KOPT-K1 (cell line): ENCODE measurements around the gene HOATZ.

Experiments
- H3K27ac ChIP-seq: fragments of 200-600 bp; sonication (generic); 2 replicates; pipeline ENCODE4 v1.5.1; 2016; ENCODE audit warnings: antibody characterized with exemption, mild to moderate bottlenecking, low read depth, low read length; ENCODE audit not compliant: poor library complexity, severe bottlenecking
- H3K36me3 ChIP-seq: fragments of 200-600 bp; sonication (generic); 2 replicates; pipeline ENCODE4 v1.5.1; 2017; ENCODE audit warnings: antibody characterized with exemption, mild to moderate bottlenecking, low read length, moderate library complexity; ENCODE audit not compliant: insufficient read depth
- H3K9me3 ChIP-seq: fragments of 200-600 bp; sonication (generic); 2 replicates; pipeline ENCODE4 v1.5.1; 2017; ENCODE audit warnings: antibody characterized with exemption, low read length, mild to moderate bottlenecking; ENCODE audit not compliant: insufficient read depth, poor library complexity, severe bottlenecking

HOATZ gene

DNA sequence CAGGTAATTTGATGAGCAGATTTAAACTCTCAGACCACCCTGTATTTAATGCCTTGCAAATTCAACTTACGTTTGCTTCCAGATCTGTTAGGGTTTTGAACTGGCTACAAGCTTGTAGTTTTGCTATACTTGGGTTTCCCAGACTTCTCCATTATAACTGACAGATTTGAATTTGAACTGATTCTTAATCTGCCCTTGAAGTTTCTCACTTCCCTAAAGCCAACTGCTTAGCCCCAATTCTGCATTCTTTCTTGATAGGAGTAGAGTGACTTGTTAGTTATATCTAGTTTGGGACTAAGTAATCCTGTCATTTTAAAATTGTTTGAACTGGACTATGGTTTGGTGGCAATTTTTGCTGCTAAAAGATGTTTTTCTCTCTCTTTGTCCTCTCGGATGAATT is 35.7 kb downstream of the HOATZ start:
- no peaks in the 10 kb centered on the region for H3K36me3 ChIP-seq
- no peak overlapping the region for H3K27ac ChIP-seq
- no peaks in the 10 kb centered on the region for H3K9me3 ChIP-seq

DNA sequence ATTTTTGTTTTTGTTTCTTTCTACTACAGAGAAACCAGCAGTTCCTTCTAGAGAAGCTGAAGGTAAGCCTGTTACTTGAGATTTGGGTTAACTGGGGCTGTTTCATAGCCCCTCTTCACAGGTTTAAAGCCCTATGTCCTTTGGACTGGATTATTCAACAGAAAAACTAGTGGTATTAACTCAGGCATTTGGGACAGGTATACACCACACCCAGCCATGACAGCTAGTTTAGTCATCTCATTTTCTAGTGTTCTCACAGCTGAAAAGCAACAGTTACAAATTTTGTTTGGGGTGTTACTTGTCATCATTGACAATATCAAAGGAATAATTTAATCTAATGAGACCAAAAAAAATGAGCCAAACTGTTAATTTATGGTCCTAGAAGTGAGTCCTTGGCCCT is 40.0 kb downstream of the HOATZ start:
- no peaks in the 10 kb centered on the region for H3K36me3 ChIP-seq
- H3K9me3 ChIP-seq = peaks cover 13% of the 10 kb centered on the region
- H3K27ac ChIP-seq = no peak overlapping the region

DNA sequence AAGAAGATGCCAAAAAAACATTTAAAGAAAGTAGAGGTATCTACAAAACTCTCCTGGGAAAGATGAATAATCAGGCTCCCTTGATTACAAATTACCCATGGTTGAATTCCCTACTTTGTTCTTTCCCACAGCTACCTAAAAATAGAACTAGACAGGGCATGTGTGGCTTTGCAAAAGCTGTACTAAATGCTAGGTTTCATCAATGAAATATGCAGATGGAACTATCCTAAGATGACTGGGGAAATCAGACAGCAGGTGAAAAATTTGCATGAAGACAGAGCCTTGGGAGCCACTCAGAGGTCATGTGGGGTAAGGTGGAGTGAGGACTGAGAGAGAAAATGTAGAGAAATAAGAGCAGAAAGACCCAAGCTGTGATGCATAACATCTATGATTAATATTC is 40.7 kb downstream of the HOATZ start:
- Histone ChIP-seq H3K27ac (no peak overlapping the region), H3K36me3 (no peaks in the 10 kb centered on the region), H3K9me3 (peaks cover 13% of the 10 kb centered on the region)

DNA sequence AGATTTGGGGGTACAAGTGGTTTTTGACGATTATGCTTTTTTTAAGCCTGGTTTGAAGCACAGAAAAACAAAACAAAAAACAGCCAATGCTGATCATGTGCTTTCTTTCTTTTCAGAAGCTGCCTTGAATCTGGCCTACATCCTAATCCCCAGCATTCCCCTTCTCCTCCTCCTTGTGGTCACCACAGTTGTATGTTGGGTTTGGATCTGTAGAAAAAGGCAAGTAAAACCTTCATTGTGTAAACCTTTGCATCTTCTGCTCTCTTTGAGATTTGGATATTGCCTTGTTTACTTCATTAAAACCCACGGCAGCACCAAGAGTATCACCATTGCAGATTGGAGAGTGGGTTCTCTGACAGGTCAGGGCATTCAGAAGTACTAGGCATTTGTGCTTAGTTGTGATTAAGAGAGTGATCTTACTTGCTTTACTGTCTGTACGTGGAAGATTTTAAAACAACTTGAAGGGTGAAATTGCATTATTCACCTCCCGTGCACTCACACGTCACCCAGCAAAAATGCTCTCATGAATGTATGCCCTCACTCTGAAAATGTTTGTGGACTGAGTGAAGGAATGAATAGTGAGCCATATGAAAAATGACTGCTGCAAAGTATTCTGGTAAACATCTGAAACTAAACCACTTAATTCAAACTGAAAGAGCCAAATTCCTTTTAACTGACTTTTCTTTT is 43.0 kb downstream of the HOATZ start:
- H3K9me3 ChIP-seq = peaks cover 13% of the 10 kb centered on the region
- H3K36me3 ChIP-seq = no peaks in the 10 kb centered on the region
- no peak overlapping the region for H3K27ac ChIP-seq

DNA sequence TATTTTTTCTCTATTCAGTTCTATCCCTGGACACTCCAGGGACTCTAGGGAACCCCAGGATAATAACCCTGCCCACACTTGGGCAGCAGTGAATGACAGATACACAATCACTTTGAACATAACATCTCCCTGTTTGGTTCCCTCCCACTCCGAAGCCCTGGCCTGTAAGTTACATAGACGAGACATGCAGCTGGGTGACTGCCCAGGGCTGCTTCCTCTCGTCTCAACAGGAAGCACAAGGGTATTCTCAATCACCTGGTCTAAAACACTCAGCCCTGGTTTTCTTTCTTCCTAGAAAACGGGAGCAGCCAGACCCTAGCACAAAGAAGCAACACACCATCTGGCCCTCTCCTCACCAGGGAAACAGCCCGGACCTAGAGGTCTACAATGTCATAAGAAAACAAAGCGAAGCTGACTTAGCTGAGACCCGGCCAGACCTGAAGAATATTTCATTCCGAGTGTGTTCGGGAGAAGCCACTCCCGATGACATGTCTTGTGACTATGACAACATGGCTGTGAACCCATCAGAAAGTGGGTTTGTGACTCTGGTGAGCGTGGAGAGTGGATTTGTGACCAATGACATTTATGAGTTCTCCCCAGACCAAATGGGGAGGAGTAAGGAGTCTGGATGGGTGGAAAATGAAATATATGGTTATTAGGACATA is 45.4 kb downstream of the HOATZ start:
- peaks cover 13% of the 10 kb centered on the region for H3K9me3 ChIP-seq
- no peaks in the 10 kb centered on the region for H3K36me3 ChIP-seq
- no peak overlapping the region for H3K27ac ChIP-seq

DNA sequence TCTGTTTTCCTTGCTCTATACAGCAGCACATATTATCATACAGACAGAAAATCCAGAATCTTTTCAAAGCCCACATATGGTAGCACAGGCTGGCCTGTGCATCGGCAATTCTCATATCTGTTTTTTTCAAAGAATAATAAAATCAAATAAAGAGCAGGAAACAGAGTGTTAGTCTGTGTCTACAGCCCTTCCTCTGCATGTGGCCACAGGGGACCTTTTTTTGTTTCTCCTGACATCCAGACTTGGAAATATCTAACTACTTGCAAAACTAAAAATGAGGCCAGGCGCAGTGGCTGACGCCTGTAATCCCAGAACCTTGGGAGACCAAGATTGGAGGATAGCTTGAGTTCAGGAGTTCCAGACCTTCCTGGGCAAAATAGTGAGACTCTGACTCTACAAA is 46.2 kb downstream of the HOATZ start:
- no peaks in the 10 kb centered on the region for H3K36me3 ChIP-seq
- H3K27ac ChIP-seq = no peak overlapping the region
- peaks cover 12% of the 10 kb centered on the region for H3K9me3 ChIP-seq

DNA sequence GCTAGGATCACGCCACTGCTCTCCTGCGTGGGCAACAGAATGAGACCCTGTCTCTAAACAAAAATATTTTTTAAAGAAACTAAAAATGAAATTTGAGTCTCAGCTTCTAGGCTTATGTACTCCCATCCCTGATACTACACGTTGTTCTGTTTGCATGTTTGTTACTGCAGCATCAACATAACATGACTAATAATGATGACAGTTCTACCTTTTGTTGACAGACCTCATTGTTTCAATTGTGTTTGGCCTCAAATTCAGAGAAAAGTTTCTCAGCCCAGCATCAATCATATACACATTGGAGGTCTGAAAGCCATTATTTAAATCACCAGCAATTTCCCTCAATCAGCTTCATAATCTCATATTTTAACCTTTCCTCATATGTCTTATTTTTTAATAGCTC is 46.7 kb downstream of the HOATZ start:
- Histone ChIP-seq H3K27ac (no peak overlapping the region), H3K9me3 (peaks cover 7% of the 10 kb centered on the region), H3K36me3 (no peaks in the 10 kb centered on the region)

DNA sequence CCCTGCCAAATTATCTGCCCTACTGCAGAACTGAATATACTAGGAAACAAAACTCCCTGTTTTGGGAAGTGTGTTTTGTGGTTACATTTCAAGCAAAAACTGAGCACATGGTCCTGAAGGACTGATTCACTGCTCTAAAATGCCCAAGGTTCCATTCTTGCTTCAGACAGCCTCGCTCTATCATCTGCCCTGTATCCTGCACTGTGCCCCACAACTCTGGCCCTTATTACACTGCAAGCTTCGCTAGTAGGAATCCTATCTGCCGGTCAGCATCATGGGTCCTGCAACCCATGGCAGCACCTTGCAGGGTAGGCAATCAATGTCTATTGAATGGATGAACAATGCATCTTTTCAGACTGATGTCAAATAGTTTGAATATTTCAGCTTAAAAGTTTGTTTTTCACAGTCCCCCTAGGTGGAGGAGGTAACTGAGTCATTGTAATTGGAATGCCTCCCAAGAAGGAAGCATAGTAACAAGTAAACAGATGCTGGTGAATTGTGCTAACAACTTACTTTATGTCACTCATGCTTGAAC is 47.3 kb downstream of the HOATZ start:
- Histone ChIP-seq H3K36me3 (no peaks in the 10 kb centered on the region), H3K27ac (no peak overlapping the region), H3K9me3 (peaks cover 1% of the 10 kb centered on the region)

DNA sequence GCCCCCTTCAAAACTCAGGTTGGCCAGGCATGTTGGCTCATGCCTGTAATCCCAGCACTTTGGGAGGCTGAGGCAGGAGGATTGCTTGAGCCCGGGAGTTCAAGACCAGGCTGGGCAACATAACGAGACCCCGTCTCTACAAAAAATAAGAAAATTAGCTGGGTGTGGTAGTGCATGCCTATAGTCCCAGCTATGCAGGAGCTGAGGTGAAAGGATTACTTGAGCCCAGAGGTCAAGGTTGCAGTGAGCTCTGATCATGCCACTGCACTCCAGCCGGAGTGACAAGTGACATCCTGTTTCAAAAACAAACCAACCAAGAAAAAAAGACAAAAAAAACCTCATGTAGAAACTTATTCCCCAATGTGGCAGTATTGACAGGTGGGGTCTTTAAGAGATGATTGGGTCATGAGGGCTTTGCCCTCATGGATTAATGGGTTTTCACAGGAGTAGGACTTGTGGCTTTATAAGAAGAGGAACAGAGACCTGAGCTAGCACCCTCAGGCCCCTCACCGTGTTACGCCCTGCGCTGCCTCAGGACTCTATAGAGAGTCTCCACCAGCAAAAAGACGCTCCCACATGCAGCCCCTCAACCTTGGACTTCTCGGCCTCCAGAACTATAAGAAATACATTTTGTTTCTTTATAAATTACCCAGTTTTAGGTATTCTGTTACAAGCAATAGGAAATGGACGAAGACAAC is 48.3 kb downstream of the HOATZ start:
- H3K9me3 ChIP-seq = no peaks in the 10 kb centered on the region
- no peak overlapping the region for H3K27ac ChIP-seq
- no peaks in the 10 kb centered on the region for H3K36me3 ChIP-seq

DNA sequence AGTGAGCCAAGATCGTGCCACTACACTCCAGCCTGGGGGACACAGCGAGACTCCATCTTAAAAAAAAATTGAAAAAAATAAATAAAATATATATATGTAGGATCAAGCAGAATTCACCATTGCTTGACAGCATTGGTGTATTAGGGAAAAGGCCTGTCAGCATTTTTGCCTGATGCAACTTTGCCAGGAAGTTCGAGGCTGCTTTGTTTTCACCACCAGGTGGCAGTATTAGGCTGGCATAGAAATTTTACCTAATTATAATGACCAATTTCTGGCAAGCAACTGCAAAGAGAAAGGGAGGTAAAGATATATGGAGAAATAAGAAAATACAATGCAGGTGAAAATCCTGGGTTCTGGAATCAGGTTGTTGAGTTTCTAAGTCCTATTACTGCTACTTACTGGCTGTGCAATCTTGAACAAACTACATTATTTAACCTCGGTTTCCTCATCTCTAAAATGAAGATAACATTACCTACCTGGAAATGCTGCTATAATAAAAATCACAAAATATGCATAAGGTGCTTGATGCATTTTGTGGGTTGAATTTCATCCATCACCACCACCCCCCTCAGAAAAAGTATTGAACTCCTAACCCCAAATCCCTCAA is 50.6 kb downstream of the HOATZ start:
- H3K36me3 ChIP-seq = no peaks in the 10 kb centered on the region

DNA sequence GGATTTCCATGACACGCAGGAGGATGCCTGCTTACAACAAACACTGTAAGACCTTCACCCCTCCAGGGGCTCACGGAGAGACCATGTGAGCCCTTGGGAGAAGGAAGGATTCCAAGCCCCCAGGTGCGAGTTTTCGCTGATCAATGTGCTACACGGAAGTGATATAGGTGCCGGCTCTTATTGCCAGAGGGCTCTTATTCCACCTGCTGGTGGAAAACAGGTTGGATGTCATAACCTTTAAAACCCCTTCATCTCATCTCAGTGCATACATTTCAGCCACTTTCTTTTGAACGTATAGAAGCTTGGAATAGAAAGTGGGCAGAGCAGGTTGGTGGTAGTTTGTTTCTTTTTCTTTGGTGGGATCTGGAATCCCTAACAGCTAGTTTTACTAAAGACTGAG is 51.7 kb downstream of the HOATZ start:
- Histone ChIP-seq H3K27ac (no peak overlapping the region), H3K9me3 (no peaks in the 10 kb centered on the region), H3K36me3 (no peaks in the 10 kb centered on the region)

More for the DNA sequence above, 50.6 kb downstream of the HOATZ start:
- Histone ChIP-seq H3K9me3 (no peaks in the 10 kb centered on the region), H3K27ac (no peak overlapping the region)

DNA sequence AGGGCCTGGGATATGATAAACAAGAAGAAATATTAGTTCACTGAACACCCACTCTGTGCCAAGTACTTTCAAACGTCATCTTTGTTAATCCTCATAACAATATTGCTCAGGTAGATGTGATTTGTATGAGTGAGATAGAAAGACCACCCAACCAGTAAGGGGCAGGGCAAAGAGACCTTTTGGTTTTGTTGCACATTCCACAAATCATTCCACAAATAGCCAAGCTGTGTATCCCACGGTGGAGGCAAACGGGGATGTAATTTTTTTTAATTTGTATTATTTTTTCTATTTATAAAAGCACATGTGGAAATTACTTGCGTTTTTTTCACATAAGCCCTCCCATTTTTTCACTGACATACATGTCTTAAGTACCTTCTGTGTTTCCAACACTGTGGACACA is 54.9 kb downstream of the HOATZ start:
- no peak overlapping the region for H3K27ac ChIP-seq
- H3K9me3 ChIP-seq = no peaks in the 10 kb centered on the region
- H3K36me3 ChIP-seq = no peaks in the 10 kb centered on the region

DNA sequence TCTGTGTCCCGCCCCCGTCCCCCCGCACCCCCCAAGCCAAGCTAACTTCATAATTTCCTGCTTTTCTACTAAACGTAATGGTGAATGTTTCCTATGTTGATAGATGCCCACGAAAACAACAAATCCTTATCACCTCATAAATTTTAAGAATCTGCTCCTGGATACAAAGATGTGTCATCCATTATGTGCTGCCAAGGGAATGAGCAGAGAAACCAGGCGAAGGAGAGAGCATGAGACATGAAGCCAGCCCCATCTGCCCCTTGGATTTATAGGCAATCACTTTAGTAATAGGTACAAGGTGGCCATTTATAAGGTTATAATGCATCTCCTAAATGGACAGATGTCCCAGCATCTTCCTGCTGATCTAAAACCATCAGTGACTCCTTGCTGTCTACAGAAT is 56.2 kb downstream of the HOATZ start:
- Histone ChIP-seq H3K9me3 (no peaks in the 10 kb centered on the region), H3K36me3 (no peaks in the 10 kb centered on the region), H3K27ac (no peak overlapping the region)

DNA sequence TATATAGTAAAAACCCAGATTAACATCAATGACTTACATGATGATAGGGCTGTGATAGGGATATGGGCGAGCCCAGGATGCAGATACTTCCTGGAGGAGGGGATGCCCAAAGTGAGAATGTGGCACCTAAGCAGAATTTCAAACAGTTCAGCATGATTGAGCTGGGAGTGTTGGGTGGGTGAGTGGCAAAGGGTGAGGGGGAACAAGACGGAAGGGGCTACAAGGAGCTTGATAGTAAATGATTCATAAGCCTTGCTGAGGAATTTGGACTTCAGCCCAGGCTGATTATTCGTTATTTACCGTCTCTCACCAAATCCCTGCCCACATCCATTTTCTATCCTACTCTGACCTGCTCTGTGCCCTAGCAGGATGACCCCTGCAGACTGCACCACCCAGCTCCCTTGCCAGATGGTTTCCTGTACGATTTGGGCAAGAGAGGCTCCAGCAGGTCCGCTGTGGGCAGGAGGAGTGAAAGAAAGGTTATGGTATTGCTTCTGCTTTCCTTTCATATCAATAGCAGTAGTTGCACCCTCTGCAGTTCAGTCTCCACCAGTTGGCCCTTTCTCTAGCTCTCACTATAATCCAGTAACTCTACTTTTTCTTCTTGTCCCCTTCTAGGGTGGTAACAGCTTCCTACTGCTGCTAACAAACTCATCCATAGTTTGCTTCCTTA is 57.4 kb downstream of the HOATZ start:
- no peak overlapping the region for H3K27ac ChIP-seq
- H3K9me3 ChIP-seq = no peaks in the 10 kb centered on the region
- no peaks in the 10 kb centered on the region for H3K36me3 ChIP-seq

DNA sequence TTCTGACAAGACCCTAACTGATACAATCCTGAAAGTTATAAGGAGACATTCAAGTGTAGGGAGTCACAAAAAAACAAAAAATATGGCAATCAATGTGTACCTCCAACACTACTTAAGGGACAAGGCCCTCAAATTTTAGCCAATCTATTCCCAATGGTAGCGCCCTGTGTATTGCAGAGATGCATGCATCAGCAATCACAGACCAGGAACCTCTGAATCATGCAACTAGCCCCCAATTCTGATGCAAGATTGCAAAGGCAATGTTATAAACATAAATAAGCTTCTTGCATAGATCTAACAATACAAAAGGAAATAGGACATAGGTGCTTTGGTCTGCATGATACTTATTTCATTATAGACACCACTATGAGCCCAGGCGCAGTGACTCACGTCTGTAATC is 58.0 kb downstream of the HOATZ start:
- H3K36me3 ChIP-seq = no peaks in the 10 kb centered on the region
- H3K9me3 ChIP-seq = no peaks in the 10 kb centered on the region
- no peak overlapping the region for H3K27ac ChIP-seq
